ENCODE data around the gene CLMN.

CLMN gene

DNA sequence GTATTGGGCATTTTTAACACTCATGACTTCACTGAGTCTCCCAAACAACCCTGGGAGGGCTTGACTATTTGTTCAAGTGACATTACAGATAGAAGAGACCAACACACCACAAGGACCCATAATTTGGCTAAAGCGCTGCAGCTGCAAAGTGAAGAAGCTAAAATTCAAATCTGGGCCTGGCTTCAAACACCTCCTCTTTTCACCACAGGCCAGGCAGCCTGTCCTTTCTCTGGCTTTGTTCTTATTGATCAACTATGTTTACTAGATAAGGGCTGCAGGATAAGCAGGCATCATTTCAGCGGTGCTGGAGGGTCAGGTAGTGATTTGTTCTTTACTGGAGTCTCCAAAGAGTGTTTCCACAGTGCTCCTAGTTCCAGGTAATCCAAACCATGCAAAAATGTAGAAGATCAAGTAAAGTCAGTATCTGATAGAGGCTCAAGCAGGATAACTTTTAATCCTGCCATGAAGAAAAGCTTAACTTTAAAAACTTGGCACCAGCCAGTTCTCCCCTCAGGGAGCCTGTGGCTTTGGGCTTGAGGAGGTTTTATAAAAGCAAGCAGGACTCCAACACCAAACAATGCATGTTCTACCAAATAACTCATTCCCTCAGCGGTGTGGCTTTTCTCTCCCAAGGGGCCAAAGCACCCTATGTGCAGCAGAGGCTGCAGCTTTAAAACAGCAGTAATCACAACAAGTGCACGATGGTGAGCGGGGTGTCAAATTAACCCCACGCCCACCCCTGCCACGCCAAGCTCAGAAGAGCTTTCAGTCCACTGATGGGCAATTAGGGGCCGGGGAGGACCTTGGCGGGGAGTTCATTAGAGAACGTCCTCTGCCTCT is 16.8 kb downstream of the CLMN start:
- FAIRE-seq (no peak), DNase-seq (ENCODE audit: insufficient read length, low spot score) (no peak)
- TF ChIP-seq TAF1 (IDR thresholded peaks at IDR 0.05; ENCODE audit: low read depth, low read length), result no peak

DNA sequence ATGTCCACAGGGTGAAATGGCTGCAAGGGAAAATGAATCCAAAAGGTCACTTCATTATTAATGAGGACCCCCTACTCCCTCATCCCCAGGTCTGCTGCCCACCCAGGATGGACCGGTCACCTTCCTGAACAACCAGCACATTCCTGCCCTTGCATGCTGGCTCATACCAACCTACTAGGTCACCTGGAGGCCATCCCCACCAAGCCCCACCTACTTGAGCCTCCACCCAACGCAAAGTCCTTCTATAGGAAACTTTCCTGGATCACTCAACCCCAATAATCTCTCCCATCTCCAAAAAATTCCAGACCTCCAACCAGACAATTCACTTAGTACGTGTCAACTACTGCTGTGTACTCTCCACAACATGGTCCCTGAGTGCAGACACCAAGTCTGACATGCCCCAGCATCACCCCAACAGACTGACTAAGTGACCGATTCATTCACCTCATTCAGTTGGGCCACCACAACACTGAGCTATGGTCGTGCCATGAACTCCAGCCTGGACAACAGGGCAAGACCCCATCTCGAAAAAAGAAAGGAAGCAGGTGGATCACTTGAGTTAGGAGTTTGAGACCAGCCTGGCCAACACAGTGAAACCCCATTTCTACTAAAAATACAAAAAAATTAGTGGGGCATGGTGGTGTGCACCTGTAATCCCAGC is 18.1 kb downstream of the CLMN start:
- no peak for TF ChIP-seq POLR2A (IDR thresholded peaks at IDR 0.05; ENCODE audit: low read depth, low read length)
- TF ChIP-seq TAF1 (IDR thresholded peaks at IDR 0.05; ENCODE audit: low read depth, low read length), result no peak
- no peak for TF ChIP-seq POLR2AphosphoS5 (IDR thresholded peaks at IDR 0.05; ENCODE audit: low read depth, low read length)
- no peak for TF ChIP-seq SPI1 (IDR thresholded peaks at IDR 0.05; ENCODE audit: low read depth, low read length)
- no peak for TF ChIP-seq PAX5 (IDR thresholded peaks at IDR 0.05; ENCODE audit: insufficient read depth, low read length, severe bottlenecking)
- no peak for TF ChIP-seq POU2F2 (IDR thresholded peaks at IDR 0.05; ENCODE audit: low read depth, low read length)
- no peak for FAIRE-seq

DNA sequence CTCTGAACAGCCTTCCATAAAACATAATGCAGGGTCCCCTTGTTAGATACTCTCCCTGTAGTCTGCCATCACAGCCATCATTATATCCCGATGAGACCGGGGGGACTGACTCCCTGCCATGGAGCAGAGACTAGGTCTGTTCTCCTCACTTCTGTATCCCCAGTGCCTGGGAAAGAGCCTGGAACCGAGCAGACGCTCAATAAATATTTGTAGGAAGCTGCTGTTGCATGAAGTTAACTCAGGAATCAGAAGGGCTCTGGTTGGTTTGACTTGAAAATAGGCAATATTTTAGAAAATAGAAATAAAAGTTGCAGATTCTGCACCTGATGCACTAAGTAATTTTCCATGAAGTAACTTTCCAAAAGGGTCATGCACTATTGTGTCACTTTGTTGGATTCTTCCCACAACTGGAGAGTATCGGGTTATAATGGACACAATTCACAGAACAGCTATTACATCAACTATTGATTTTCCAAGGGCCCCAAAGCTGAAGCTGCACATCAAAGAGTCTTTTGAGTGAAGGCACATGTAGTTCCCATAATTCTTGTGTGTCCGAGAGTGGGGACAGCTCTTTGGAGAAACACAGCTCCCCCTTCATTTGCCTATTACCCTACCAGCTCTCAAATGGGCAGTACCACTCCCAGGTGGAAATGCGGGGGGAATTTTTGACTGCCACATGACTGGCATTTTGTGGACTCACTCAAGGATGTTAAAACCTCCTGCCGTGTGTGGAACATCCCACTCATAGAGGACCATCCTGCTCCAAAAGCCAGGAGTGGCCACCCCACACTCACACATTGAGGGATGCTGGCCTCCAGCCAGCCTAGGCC is 18.8 kb downstream of the CLMN start:
- TF ChIP-seq POLR2AphosphoS5 (IDR thresholded peaks at IDR 0.05; ENCODE audit: low read depth, low read length) (no peak), POLR2A (IDR thresholded peaks at IDR 0.05; ENCODE audit: low read depth, low read length) (no peak), PAX5 (IDR thresholded peaks at IDR 0.05; ENCODE audit: insufficient read depth, low read length, severe bottlenecking) (no peak), SPI1 (IDR thresholded peaks at IDR 0.05; ENCODE audit: low read depth, low read length) (no peak), TAF1 (IDR thresholded peaks at IDR 0.05; ENCODE audit: low read depth, low read length) (no peak), POU2F2 (IDR thresholded peaks at IDR 0.05; ENCODE audit: low read depth, low read length) (no peak)
- no peak for FAIRE-seq

More for the DNA sequence above, 18.1 kb downstream of the CLMN start:
- DNase-seq (ENCODE audit: insufficient read length, low spot score), result no peak

DNA sequence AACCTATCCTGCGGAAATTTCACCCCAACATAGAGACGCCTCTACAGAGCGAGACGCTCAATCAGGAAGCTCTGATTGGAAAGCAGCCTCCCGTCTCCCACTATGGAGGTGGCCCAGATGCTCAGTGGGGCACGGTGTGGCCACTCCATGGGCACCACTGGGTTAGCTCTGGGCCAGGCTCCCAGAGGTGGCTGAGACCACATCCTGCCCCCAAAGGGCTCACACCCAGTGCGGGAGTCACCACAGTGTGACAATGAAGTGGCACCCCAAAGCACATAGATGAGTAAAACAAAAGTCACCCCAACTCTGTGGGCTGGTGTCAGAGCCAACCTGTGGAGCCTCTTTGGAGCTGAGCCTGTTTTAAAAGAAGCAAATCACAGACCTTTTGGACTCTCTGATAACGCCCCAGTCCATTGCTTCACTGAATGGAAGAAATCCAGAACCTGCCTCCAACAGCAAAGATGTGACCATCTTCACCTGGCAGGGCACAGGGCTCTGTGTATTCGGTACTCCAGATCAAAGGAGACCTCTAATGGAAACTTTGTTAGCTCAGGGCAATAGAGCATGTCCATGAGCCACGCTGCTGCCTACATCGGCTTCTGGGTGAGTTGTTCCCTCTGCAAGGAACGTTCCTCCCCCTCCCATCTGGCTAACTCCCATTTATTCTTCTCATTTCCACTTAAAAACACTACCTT is 19.6 kb downstream of the CLMN start:
- peak; percentile 23 for FAIRE-seq
- DNase-seq (ENCODE audit: insufficient read length, low spot score), result no peak
- TF ChIP-seq POU2F2 (IDR thresholded peaks at IDR 0.05; ENCODE audit: low read depth, low read length) (no peak), TAF1 (IDR thresholded peaks at IDR 0.05; ENCODE audit: low read depth, low read length) (no peak), SPI1 (IDR thresholded peaks at IDR 0.05; ENCODE audit: low read depth, low read length) (no peak), POLR2AphosphoS5 (IDR thresholded peaks at IDR 0.05; ENCODE audit: low read depth, low read length) (no peak), PAX5 (IDR thresholded peaks at IDR 0.05; ENCODE audit: insufficient read depth, low read length, severe bottlenecking) (no peak), POLR2A (IDR thresholded peaks at IDR 0.05; ENCODE audit: low read depth, low read length) (no peak)

More for the DNA sequence above, 18.8 kb downstream of the CLMN start:
- DNase-seq (ENCODE audit: insufficient read length, low spot score), result no peak

DNA sequence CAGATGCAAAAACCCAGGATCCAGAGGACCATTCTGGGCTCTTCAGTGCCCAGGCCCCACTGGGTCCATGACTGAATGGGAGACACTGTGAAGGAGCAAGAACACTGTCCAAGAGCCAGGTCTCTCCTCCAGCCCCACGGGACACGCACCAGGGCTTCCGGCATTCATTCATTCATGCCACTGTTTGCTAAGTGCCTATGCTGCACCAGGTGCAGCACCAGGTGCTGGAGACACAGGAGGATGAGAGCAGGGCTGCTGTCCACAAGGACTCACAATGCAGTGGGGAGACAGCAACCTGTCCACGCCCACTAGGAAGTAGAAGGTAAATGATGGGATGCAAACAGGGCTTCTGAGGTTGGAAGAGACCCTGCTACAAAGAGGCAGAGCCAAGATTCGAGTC is 20.4 kb downstream of the CLMN start:
- no peak for FAIRE-seq
- no peak for DNase-seq (ENCODE audit: insufficient read length, low spot score)
- TF ChIP-seq PAX5 (IDR thresholded peaks at IDR 0.05; ENCODE audit: insufficient read depth, low read length, severe bottlenecking) (no peak), SPI1 (IDR thresholded peaks at IDR 0.05; ENCODE audit: low read depth, low read length) (no peak), TAF1 (IDR thresholded peaks at IDR 0.05; ENCODE audit: low read depth, low read length) (no peak), POLR2AphosphoS5 (IDR thresholded peaks at IDR 0.05; ENCODE audit: low read depth, low read length) (no peak), POU2F2 (IDR thresholded peaks at IDR 0.05; ENCODE audit: low read depth, low read length) (no peak), POLR2A (IDR thresholded peaks at IDR 0.05; ENCODE audit: low read depth, low read length) (no peak)

DNA sequence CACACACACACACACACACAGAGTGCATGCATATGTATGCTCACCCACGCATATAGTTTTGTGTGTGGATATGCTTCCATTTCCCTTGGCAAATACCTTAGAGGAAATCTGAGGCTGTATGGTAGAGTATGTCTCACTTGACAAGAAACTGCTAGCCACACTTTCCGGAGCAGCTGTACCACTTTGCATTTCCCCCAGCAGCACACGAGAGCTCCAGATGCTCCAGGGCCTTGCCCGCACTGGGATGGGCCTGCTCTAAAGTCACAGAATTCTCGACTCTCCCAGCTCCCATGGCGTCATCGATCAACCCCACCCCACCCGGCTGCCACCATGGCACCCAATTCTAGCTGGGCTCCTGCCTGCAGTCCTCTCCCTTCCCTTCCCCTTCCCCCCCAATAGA is 21.9 kb downstream of the CLMN start:
- FAIRE-seq, result no peak
- no peak for DNase-seq (ENCODE audit: insufficient read length, low spot score)
- TF ChIP-seq PAX5 (IDR thresholded peaks at IDR 0.05; ENCODE audit: insufficient read depth, low read length, severe bottlenecking) (no peak), POLR2AphosphoS5 (IDR thresholded peaks at IDR 0.05; ENCODE audit: low read depth, low read length) (no peak), TAF1 (IDR thresholded peaks at IDR 0.05; ENCODE audit: low read depth, low read length) (no peak), SPI1 (IDR thresholded peaks at IDR 0.05; ENCODE audit: low read depth, low read length) (no peak), POU2F2 (IDR thresholded peaks at IDR 0.05; ENCODE audit: low read depth, low read length) (no peak), POLR2A (IDR thresholded peaks at IDR 0.05; ENCODE audit: low read depth, low read length) (no peak)

DNA sequence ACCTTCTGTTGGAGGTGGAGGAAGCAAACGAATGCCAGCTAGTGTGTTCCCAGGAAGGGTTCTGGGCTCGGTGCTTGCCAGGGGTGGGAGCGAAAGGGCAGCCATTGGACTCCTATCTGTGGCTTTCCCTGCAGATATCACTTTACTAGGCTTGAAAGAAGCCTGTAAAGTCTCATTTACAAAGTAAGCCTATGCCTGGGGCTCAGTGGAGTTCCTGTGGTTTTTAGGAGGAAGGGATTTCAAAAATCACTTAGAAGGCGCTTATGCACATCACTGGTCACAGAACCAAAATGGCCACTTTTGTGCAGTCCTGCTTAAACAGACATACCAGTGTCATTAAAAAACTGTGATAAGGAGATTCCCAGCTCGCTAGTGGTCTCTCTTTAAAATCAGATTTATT is 22.7 kb downstream of the CLMN start:
- DNase-seq (ENCODE audit: insufficient read length, low spot score), result no peak
- TF ChIP-seq TAF1 (IDR thresholded peaks at IDR 0.05; ENCODE audit: low read depth, low read length), result no peak
- TF ChIP-seq POLR2AphosphoS5 (IDR thresholded peaks at IDR 0.05; ENCODE audit: low read depth, low read length), result no peak
- TF ChIP-seq SPI1 (IDR thresholded peaks at IDR 0.05; ENCODE audit: low read depth, low read length), result no peak
- no peak for TF ChIP-seq POU2F2 (IDR thresholded peaks at IDR 0.05; ENCODE audit: low read depth, low read length)
- no peak for FAIRE-seq

DNA sequence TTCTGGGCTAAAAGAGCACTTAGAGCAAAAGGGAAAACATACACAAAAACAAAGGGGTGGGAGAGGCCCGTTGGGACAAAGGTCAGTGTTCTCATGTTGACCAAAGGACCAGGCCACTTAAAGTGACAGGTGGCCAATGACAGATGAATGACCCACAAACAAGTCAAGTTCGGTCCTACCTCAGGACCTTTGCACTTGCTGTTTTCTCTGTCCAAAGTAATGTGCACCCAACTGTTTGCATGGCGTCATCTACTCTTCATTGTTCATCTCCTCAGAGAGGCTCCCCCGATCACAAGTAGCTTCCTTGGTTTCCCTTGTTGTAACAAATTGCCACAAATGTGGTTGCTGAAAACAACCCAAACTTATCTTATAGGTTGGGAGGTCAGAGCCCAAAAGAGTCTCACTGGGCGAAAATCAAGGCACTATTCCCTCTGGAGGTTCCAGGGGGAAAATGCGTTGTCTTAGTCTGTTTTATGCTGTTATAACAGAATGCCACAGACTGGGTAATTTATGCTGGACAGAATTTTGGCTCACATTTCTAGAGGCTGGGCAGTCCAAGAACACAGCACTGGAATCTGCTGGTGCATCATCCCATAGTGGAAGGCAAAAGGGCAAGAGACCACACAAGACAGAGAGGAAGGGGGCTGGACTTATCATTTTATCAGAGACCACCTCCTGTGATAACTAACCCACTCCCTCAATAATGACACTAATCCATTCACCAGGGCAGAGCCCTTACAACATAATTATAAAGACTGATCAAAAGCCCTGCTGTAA is 23.9 kb downstream of the CLMN start:
- FAIRE-seq, result no peak
- TF ChIP-seq SPI1 (IDR thresholded peaks at IDR 0.05; ENCODE audit: low read depth, low read length) (no peak), POLR2AphosphoS5 (IDR thresholded peaks at IDR 0.05; ENCODE audit: low read depth, low read length) (no peak), PAX5 (IDR thresholded peaks at IDR 0.05; ENCODE audit: insufficient read depth, low read length, severe bottlenecking) (no peak)
- DNase-seq (ENCODE audit: insufficient read length, low spot score), result no peak

Measured in GM12891 (cell line).